A673 (cell line): ENCODE data around the gene STK40.

Experiments used
- CTCF ChIP-seq: fragments of 300-800, 200-600 bp; sonication (generic); conservative IDR thresholded peaks from 2 replicates; pipeline ENCODE4 v1.5.1; 2017; ENCODE audit warnings: low read depth, mild to moderate bottlenecking, antibody characterized with exemption, low read length, moderate library complexity, mixed read lengths
- EZH2 ChIP-seq: fragments of 200-600 bp; sonication (generic); IDR thresholded peaks from 2 replicates; pipeline ENCODE4 v1.6.1; 2017; ENCODE audit warnings: borderline replicate concordance, low read depth, mild to moderate bottlenecking, mixed read lengths, antibody characterized with exemption, low read length; ENCODE audit not compliant: poor library complexity, severe bottlenecking

GRCh38 chr1:36393686-36394085 lies 8.0 kb upstream of the STK40 start:
- TF ChIP-seq CTCF = no peak
- TF ChIP-seq EZH2 = no peak
